ENCODE results near the gene LRP11.
"Not testable (repeated sequence)": the region's sequence is repeated elsewhere in the genome, so short reads cannot be mapped to it uniquely, and the experiment has no call there.

LRP11 gene, protein sequence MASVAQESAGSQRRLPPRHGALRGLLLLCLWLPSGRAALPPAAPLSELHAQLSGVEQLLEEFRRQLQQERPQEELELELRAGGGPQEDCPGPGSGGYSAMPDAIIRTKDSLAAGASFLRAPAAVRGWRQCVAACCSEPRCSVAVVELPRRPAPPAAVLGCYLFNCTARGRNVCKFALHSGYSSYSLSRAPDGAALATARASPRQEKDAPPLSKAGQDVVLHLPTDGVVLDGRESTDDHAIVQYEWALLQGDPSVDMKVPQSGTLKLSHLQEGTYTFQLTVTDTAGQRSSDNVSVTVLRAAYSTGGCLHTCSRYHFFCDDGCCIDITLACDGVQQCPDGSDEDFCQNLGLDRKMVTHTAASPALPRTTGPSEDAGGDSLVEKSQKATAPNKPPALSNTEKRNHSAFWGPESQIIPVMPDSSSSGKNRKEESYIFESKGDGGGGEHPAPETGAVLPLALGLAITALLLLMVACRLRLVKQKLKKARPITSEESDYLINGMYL

GRCh38 chr6:149863698-149864577 is at the start of gene LRP11:
Gene LRP11 (minus strand): TSS chr6:149864359. CDS start chr6:149864020, 339 bp downstream.
- DNase-seq: peak; percentile 70 to 89 (median 76)

DNA sequence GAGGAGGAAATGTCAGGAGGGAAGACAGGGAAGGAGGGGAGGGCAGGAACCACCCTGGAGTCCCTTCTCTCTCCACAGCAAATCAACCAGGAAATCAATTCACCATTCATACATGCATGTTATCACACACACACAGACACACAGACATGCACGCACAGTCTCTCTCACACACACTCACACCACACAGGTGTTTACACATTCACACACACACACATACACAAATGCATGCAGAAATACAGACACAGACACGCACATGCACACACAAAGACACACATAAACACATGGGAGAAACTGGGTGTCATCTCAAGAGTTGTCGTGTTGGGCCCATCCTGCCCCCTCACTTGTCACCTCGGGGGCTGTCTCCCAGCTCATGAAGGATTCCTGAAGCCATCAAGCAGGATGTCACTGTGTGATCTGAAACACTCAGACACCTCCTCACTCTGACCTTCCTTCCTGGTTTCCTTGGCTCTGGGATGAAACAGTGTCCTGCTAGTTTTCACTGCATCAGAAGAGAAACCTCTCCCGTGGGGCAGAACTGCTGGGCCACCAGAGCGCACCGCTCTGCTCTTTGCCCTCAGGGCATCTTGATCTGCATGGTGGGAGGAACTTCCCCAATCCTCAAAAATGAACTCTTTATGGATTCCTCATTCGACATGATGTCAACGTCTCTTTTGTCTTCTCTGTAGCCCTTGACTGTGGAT is 49.5 kb upstream of the LRP11 start:
- no peak for DNase-seq

GRCh38 chr6:149913085-149913484 is 48.9 kb upstream of the LRP11 start:
- DNase-seq: no peak

GRCh38 chr6:149912680-149913079 is 48.5 kb upstream of the LRP11 start:
- DNase-seq: not testable (repeated sequence)

GRCh38 chr6:149910721-149911151 is 46.6 kb upstream of the LRP11 start:
- DNase-seq: no peak

- no peak for DNase-seq
These were observed 45.7 kb upstream of the LRP11 start for GRCh38 chr6:149909701-149910470.

DNA sequence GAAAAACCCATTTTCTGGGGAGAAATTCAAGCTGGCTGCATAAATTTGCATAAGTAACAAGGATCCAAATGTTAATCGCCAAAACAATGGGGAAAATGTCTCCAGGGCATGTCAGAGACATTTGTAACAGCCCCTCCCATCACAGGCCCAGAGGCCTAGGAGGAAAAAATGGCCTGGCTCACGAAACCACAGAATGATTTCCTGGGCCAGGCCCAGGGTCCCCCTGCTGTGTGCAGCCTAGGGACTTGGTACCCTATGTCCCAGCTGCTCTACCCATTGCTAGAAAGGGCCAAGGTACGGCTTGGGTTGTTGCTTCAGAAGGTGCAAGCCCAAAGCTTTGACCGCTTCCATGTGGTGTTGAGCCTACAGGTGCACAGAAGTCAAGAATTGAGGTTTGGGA is 44.3 kb upstream of the LRP11 start:
- not testable (repeated sequence) for DNase-seq

DNA sequence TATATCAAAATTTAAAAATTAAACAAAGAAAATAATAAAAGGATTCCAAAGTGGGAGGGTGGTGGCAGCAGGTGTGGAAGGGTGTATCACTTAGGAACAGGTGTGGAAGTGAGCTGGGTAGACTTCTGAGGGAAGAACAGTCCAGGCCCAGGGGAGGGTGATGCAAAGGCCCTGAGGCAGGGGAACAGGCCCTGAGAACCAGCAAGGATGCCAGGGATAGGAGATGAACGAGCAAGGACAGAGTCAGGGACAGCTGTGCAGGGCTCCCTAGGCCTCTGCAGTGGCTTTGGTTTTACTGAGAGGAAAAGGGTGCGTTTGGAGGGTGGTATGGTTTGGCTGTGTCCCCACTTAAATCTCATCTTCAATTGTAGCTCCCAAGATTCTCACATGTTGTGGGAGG is 43.2 kb upstream of the LRP11 start:
- no peak for DNase-seq

GRCh38 chr6:149906405-149906804 is 42.2 kb upstream of the LRP11 start:
- DNase-seq: no peak

DNA sequence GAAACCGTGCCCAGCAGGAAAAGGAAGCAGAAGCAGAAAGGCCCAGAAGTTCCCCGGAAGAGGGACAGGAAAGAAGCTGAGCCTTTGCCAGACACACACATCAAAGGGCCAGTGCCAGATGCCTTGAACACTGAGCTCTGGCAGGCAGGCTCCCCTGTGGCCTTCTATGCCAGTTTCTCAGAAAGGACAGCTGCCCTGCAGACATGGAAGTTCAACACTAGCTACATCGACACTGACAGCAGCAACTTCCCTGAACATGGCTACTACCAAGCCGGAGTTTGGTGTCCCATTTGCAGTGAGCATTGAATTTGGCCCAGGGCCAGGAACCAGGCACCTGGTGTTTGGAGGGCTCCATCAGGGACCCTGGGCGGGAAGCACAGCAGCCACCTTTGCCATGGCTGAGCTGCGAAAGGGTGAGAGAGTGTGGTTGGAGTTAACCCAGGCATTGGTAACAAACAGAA is 41.8 kb upstream of the LRP11 start:
- no peak for DNase-seq

- no peak for DNase-seq
These were observed 41.3 kb upstream of the LRP11 start for GRCh38 chr6:149905371-149905910.

- DNase-seq: no peak
These were observed 40.7 kb upstream of the LRP11 start for GRCh38 chr6:149904661-149905370.

GRCh38 chr6:149903938-149904611 is 39.9 kb upstream of the LRP11 start:
- no peak for DNase-seq

DNA sequence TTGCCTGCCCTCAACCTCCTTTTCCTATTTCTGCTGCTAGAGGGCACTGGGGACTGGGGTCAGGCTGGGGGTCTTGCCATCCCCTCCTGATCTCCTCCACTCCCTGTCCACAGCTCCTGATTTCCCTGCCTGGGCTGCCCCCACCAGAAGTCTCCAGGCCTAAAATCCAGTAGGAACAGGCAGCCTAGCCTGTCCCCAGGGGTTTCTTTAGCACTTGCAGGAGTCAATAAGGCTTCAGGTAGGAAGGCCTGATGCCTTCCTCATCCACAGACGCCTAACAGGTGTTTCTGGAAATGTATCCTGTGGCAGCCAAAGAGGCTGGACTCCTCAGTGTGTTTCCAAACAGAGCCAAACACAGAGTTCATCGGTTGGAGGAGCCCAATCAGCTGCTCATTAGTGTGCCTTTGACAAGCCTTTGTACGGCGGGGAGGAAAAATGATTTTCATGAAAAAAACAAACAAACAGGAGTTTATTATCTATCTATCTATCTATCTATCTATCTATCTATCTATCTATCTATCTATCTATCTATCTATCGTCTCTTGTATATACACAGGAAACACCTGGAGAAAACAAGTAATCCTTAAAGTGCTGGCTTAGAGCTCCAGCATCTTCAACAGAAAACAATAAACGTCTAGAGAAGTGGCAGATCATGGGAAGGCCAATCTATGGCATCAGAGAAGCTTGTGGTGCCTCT is 37.4 kb upstream of the LRP11 start:
- no peak for DNase-seq

DNA sequence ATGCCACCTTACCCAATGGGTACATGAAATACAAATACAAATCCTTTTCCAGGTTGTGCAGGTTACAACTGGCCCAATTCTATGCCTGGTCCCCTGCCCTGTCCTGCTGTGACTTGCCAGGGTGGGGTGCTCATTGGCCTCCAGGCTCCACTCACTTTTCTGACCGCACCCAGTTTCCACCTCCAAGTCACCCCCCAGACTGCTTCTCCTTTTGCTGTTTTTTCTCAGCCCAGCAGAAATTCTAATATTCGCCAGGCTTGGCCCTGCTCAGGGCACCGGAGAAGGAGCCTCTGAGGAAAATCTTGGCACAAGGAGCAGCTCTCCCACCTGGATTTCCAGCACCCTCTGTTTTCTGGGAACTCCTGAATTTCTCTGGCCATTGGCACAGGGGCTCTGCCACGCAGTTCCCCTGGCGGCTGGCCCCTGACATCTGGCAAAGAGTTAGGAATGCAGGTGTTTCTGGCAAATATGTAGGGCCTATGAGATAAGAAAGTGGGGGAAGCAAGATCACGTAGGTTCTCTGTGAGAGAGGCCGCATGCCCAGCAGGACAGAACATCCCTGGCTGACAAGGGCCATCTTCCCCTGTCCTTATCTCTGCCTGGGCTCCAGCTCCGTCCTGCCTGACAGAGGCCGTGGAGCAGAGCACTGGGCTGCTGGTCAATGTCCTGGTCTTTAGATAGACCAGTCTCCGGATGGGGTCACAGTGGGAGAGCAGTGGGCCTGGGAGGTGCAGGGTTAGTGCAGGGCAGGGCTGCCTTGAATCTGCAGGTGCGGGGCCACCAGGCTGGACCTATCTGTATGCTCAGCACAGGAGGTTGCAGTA is 36.7 kb upstream of the LRP11 start:
- no peak for DNase-seq

GRCh38 chr6:149899926-149900619 is 35.9 kb upstream of the LRP11 start:
- DNase-seq: no peak

GRCh38 chr6:149899486-149899885 is 35.3 kb upstream of the LRP11 start:
- DNase-seq: no peak

DNA sequence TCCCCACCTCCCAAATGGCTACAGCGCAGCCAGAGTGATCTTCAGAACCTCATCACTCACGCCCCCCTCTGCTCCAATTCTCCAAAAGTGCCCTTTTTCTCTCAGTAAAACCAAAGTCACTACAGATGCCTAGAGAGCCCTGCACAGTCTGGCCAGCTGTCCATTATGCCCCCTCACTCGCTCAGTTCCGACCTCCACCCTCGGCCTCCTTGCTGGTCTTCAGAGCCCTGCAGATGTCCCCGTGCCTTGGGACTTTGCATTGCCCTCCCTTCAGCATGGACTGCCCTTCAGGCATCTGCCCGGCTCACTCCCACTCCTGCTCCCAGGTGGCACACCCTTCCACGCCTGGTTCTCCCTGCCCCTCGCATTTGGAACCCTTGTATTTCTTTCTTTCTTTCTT is 34.8 kb upstream of the LRP11 start:
- DNase-seq: no peak

All from stimulated activated naive CD4-positive, alpha-beta T cell (primary cell).